Smooth muscle cell (in vitro differentiated cells): Measurements from ENCODE around the gene PTPN14. TPM values are rescaled to one million over a fixed set of nuclear protein-coding genes. Genes with fewer than 3 reads are reported as not detected.

ENCODE experiments used
- DNase-seq: peaks from one replicate; lab custom pipeline; 2025; ENCODE audit not compliant: unreplicated experiment; lab: John Stamatoyannopoulos, UW
- H2AFZ ChIP-seq: fragments of 200-600 bp; sonication (generic); 2 replicates; pipeline ENCODE4 v1.6.0; 2016; ENCODE audit warnings: antibody characterized with exemption, low read depth, mild to moderate bottlenecking
- H3F3A ChIP-seq: fragments of 200-600 bp; sonication (generic); 2 replicates; pipeline ENCODE4 v1.6.0; 2017; ENCODE audit warnings: antibody characterized with exemption, low read depth
- H3K27ac ChIP-seq: fragments of 200-600 bp; sonication (generic); 2 replicates; pipeline ENCODE4 v1.5.1; 2016; ENCODE audit warnings: low read depth, mild to moderate bottlenecking
- H3K27me3 ChIP-seq: fragments of 200-600 bp; sonication (generic); 2 replicates; pipeline ENCODE4 v1.6.1; 2016; ENCODE audit warnings: low read depth, mild to moderate bottlenecking
- H3K36me3 ChIP-seq: fragments of 200-600 bp; sonication (generic); 2 replicates; pipeline ENCODE4 v1.5.1; 2016; ENCODE audit warnings: low read depth
- H3K4me1 ChIP-seq: fragments of 200-600 bp; sonication (generic); 2 replicates; pipeline ENCODE4 v1.5.1; 2016; ENCODE audit warnings: low read depth
- H3K4me2 ChIP-seq: fragments of 200-600 bp; sonication (generic); 2 replicates; pipeline ENCODE4 v1.6.0; 2016; ENCODE audit warnings: mild to moderate bottlenecking
- H3K4me3 ChIP-seq: fragments of 200-600 bp; sonication (generic); 2 replicates; pipeline ENCODE4 v1.5.1; 2016; ENCODE audit warnings: mild to moderate bottlenecking
- H3K79me2 ChIP-seq: fragments of 200-600 bp; sonication (generic); 2 replicates; pipeline ENCODE4 v1.6.0; 2016; ENCODE audit warnings: low read depth, mild to moderate bottlenecking
- H3K9ac ChIP-seq: fragments of 200-600 bp; sonication (generic); 2 replicates; pipeline ENCODE4 v1.6.0; 2016; ENCODE audit warnings: low read depth
- H3K9me3 ChIP-seq: fragments of 200-600 bp; sonication (generic); replicated peaks from 2 replicates; pipeline ENCODE4 v1.5.1; 2016; ENCODE audit warnings: low read depth
- H4K20me1 ChIP-seq: fragments of 200-600 bp; sonication (generic); 2 replicates; pipeline ENCODE4 v1.6.0; 2016; ENCODE audit warnings: low read depth
- CTCF ChIP-seq: fragments of 200-600 bp; sonication (generic); IDR thresholded peaks from 2 replicates; pipeline ENCODE4 v1.5.1; 2017; ENCODE audit warnings: borderline replicate concordance, mild to moderate bottlenecking, antibody characterized with exemption; ENCODE audit not compliant: insufficient read depth, poor library complexity, severe bottlenecking
- WGBS: methylation state at CpG from one replicate; pipeline ENCODE4 v1.1.7; 2016; ENCODE audit warnings: low lambda C conversion rate; 5-methylcytosine and 5-hydroxymethylcytosine counted together
- polyA plus RNA-seq: library from polyadenylated mRNA; unstranded; fragments of >200 nt; fragmentation: Nextera tagmentation; extraction: Ambion mirVana; gene quantifications from 2 replicates; pipeline ENCODE4 v1.2.1, GENCODE V29; 2016
- total RNA-seq: library from RNA; depleted of rRNA; stranded (reverse); fragments of >200 nt; gene quantifications from 2 replicates; pipeline ENCODE4 v1.2.3, GENCODE V29; 2014

The PTPN14 gene
- total and polyA plus RNA-seq, 2 experiments from 2014 or later = 13.7 to 28.6 TPM

DNA sequence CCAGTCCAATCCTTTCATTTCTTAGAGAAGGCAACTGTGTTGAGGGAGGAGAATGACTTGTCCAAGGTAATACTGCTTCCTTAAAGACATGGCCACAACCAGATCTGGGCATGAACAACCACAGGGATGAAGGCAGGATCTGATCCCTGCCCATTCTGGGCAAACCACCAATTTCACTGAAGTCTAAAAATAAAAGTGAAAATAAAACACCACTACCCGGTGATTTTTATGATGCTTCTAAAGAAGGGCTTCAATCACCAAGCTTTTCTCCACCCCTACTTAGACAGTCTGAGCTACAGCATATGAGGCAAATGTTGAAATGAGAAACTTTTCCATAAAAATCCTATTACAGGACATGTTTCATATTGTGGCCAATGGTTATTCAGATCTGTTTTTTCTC lies 133.0 kb downstream of the PTPN14 start:
- WGBS = 93% methylated on average over 1 of the region's 1 CpG
- Histone ChIP-seq H3K79me2 (peaks cover 32% of the 10 kb centered on the region), H3K27me3 (no peaks in the 10 kb centered on the region), H3K4me2 (no peak overlapping the region), H2AFZ (no peak overlapping the region), H3K9ac (no peak overlapping the region), H3K27ac (no peak overlapping the region), H3F3A (peaks cover 3% of the 10 kb centered on the region), H4K20me1 (peaks cover 30% of the 10 kb centered on the region), H3K9me3 (no peaks in the 10 kb centered on the region), H3K4me3 (no peak overlapping the region), H3K4me1 (peaks cover 16% of the 10 kb centered on the region), H3K36me3 (no peaks in the 10 kb centered on the region)
- DNase-seq = no peak
- TF ChIP-seq CTCF = no peak

GRCh38 chr1:214417545-214418210 lies 133.7 kb downstream of the PTPN14 start:
- 88% methylated on average over 9 of the region's 9 CpGs for WGBS
- Histone ChIP-seq H3K9ac (no peak overlapping the region), H3K4me1 (peaks cover 16% of the 10 kb centered on the region), H3K36me3 (no peaks in the 10 kb centered on the region), H3K4me2 (no peak overlapping the region), H3K4me3 (no peak overlapping the region), H3K79me2 (peaks cover 30% of the 10 kb centered on the region), H3K27ac (no peak overlapping the region), H2AFZ (no peak overlapping the region), H3K9me3 (no peaks in the 10 kb centered on the region), H3F3A (peaks cover 3% of the 10 kb centered on the region), H3K27me3 (no peaks in the 10 kb centered on the region), H4K20me1 (peaks cover 30% of the 10 kb centered on the region)
- DNase-seq = no peak
- TF ChIP-seq CTCF = no peak

DNA sequence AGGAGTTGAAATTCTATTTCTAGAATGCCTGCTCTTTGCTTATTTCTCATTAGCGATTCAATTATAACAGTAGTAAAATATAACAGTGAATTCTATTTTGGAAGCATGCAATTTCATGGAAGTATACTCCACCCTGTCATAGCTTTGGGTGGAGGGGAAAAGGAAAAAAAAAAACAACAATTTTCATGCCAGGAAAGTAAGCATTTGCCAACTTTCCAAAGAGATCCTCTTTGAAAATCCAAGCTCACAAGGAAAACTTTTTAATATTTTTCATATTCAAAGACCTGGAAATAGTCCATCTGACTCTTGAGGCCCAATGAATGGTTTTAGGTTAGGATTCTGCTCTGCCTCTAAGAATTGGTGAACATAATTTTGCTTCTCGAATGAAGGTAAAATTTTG lies 134.5 kb downstream of the PTPN14 start:
- no peak overlapping the region for H3K4me3 ChIP-seq
- no peaks in the 10 kb centered on the region for H3K9me3 ChIP-seq
- H3F3A ChIP-seq = peaks cover 1% of the 10 kb centered on the region
- no peak overlapping the region for H3K9ac ChIP-seq
- peaks cover 16% of the 10 kb centered on the region for H3K4me1 ChIP-seq
- DNase-seq = no peak
- peak overlapping the region; percentile 48 for H3K4me2 ChIP-seq
- 99% methylated on average over 2 of the region's 2 CpGs for WGBS
- peaks cover 29% of the 10 kb centered on the region for H3K79me2 ChIP-seq
- peak overlapping the region; percentile 47 for H3K27ac ChIP-seq
- H3K36me3 ChIP-seq = no peaks in the 10 kb centered on the region
- no peak for TF ChIP-seq CTCF
- H3K27me3 ChIP-seq = no peaks in the 10 kb centered on the region
- H4K20me1 ChIP-seq = peaks cover 30% of the 10 kb centered on the region
- H2AFZ ChIP-seq = no peak overlapping the region

DNA sequence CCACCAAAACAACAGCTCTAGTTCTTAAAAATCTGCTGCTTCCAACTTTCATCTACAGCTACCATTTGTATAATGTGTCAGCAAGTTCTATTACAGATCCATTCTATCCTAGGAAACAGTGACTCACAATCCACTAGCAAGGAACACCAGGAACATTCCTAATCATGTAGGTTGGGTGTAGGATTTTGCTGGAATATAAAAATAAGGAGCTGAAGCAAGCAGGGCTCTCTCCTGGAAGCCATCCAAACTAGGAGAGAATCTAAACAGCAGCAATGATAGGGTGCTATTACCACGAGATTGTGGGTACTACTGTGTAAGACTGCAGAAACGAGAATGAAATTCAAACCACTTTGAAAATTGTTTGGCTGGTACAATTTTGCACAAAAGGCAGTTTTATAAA lies 135.0 kb downstream of the PTPN14 start:
- H3K4me3 ChIP-seq = no peak overlapping the region
- no peaks in the 10 kb centered on the region for H3K9me3 ChIP-seq
- H3F3A ChIP-seq = no peaks in the 10 kb centered on the region
- DNase-seq = no peak
- H3K27me3 ChIP-seq = no peaks in the 10 kb centered on the region
- H3K36me3 ChIP-seq = no peaks in the 10 kb centered on the region
- H3K9ac ChIP-seq = no peak overlapping the region
- TF ChIP-seq CTCF = no peak
- no peak overlapping the region for H2AFZ ChIP-seq
- H3K4me2 ChIP-seq = peak overlapping the region; percentile 48
- H3K27ac ChIP-seq = peak overlapping the region; percentile 47
- peaks cover 30% of the 10 kb centered on the region for H4K20me1 ChIP-seq
- 50% methylated on average over 2 of the region's 2 CpGs for WGBS
- peaks cover 16% of the 10 kb centered on the region for H3K4me1 ChIP-seq
- peaks cover 26% of the 10 kb centered on the region for H3K79me2 ChIP-seq
